Measurements from ENCODE around the gene WDR44. TPM values are rescaled to one million over a fixed set of nuclear protein-coding genes. Genes with fewer than 3 reads are reported as not detected.

The WDR44 gene
- total RNA-seq, 1 donor from 2014 or later: 22.1 TPM

DNA sequence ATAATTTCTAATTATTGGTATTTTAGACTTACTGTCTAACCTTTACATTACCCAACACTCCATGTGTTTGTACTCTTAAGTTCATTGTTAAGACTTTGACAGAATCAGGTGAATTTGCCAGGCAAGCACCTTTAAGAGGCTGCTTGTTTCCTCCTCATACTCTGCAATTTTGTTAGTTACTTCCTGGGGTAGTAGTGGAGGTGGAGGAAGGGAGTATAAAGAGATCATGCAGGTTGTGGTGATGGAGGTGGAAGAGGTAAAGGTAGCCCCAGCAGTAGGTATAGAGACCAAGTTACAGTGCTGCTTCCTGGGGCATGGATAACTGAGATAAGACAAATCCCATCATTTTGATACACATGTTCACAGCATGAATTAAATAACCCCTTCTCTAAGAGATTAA is 6.7 kb downstream of the WDR44 start:
- H3K4me3 ChIP-seq: no peak overlapping the region
- TF ChIP-seq POLR2A (IDR thresholded peaks at IDR 0.05): no peak
- TF ChIP-seq, protein P1, sequence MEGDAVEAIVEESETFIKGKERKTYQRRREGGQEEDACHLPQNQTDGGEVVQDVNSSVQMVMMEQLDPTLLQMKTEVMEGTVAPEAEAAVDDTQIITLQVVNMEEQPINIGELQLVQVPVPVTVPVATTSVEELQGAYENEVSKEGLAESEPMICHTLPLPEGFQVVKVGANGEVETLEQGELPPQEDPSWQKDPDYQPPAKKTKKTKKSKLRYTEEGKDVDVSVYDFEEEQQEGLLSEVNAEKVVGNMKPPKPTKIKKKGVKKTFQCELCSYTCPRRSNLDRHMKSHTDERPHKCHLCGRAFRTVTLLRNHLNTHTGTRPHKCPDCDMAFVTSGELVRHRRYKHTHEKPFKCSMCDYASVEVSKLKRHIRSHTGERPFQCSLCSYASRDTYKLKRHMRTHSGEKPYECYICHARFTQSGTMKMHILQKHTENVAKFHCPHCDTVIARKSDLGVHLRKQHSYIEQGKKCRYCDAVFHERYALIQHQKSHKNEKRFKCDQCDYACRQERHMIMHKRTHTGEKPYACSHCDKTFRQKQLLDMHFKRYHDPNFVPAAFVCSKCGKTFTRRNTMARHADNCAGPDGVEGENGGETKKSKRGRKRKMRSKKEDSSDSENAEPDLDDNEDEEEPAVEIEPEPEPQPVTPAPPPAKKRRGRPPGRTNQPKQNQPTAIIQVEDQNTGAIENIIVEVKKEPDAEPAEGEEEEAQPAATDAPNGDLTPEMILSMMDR (IDR thresholded peaks at IDR 0.05): no peak
- no peak for TF ChIP-seq POLR2AphosphoS5 (IDR thresholded peaks at IDR 0.05; ENCODE audit: insufficient read depth in 1 of 2, low read depth in 1 of 2)
- no peak for DNase-seq (ENCODE audit: extremely low spot score in 2 of 2)
- no peak overlapping the region for H3K27ac ChIP-seq
- no peaks in the 10 kb centered on the region for H3K27me3 ChIP-seq
- H3K4me1 ChIP-seq: peaks cover 23% of the 10 kb centered on the region
- H3K9me3 ChIP-seq: no peaks in the 10 kb centered on the region
- no peaks in the 10 kb centered on the region for H3K36me3 ChIP-seq
- intact Hi-C loops (cut with DNase I): no loop called here

DNA sequence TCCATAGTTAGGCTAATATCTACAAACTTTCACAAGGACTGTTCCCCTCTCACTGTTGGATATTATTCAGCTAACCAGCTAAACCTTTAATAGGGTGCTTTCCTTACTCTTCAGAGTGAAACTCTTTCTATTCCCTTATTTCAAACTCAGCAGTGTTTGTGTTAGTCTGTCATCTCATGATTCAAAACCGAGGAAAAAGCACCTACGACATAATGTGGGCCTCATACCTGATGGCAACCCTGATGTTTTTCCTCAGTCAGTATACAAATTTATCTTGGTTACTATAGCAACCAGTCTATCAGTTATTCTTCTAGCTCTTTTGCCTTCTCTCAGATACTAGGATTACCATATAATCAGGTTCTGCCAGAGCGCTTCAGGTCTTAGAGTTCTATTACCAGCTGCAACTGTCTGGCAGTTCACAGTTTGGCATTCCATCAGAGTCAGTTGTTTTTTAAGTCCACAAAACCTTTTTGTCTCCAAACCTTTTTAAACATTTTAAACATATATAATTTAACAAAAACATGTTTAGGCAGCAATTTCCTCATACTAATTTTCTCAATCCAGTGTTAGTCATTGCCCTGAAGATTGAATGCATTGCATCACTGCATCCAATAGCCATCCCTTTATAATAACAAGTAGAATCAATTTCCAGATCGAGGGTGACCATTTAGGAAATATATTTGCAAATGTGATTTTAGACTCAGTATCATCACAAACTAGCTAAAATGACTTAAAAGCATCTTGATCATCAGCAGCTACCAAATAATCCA is 7.4 kb downstream of the WDR44 start:
- intact Hi-C loops (cut with DNase I): no loop called here
- Histone ChIP-seq H3K27ac (no peak overlapping the region), H3K4me3 (no peak overlapping the region), H3K4me1 (peaks cover 20% of the 10 kb centered on the region), H3K27me3 (no peaks in the 10 kb centered on the region), H3K9me3 (no peaks in the 10 kb centered on the region), H3K36me3 (no peaks in the 10 kb centered on the region)
- TF ChIP-seq, protein P1 (IDR thresholded peaks at IDR 0.05): no peak
- TF ChIP-seq POLR2A (IDR thresholded peaks at IDR 0.05) (no peak), POLR2AphosphoS5 (IDR thresholded peaks at IDR 0.05; ENCODE audit: insufficient read depth in 1 of 2, low read depth in 1 of 2) (no peak)
- DNase-seq (ENCODE audit: extremely low spot score in 2 of 2): no peak

DNA sequence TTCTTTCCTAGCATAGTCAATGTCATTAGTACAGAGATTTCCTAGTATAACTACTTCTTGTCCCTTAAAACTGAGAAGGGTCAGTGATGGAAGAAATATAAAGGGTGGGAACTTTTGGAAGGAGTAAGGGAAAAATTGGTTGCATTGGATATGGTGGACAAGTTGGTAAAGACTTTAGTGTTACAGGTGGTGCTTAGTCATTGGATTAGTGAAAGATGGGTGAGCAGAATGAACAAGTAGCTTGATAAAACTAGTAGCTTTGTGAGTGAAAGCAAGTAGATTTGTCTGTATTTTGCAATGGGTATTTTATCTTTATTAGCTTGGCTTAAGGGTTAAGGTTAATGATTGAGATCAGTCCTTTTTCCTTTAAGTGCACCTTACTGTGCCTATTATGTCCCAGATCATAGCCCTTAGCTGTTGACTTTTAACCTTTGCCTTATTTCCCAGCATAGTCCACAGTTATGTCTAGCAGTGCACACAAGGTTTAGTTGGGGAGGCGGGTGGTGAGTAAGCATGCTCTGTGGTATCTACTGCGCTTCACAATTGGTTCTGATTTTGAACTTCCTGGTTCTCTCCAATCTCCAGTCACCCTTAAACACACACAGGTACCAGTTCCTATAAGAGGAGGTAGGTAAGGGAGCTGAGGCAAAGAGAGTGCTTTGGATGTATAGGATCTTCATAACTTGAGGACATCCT is 9.5 kb downstream of the WDR44 start:
- Histone ChIP-seq H3K9me3 (no peaks in the 10 kb centered on the region), H3K36me3 (no peaks in the 10 kb centered on the region), H3K4me3 (no peak overlapping the region), H3K27me3 (no peaks in the 10 kb centered on the region), H3K4me1 (peaks cover 13% of the 10 kb centered on the region), H3K27ac (no peak overlapping the region)
- intact Hi-C loops (cut with DNase I): no loop called here
- DNase-seq (ENCODE audit: extremely low spot score in 2 of 2): no peak
- TF ChIP-seq, protein P1 (IDR thresholded peaks at IDR 0.05): no peak
- TF ChIP-seq POLR2AphosphoS5 (IDR thresholded peaks at IDR 0.05; ENCODE audit: insufficient read depth in 1 of 2, low read depth in 1 of 2) (no peak), POLR2A (IDR thresholded peaks at IDR 0.05) (no peak)

DNA sequence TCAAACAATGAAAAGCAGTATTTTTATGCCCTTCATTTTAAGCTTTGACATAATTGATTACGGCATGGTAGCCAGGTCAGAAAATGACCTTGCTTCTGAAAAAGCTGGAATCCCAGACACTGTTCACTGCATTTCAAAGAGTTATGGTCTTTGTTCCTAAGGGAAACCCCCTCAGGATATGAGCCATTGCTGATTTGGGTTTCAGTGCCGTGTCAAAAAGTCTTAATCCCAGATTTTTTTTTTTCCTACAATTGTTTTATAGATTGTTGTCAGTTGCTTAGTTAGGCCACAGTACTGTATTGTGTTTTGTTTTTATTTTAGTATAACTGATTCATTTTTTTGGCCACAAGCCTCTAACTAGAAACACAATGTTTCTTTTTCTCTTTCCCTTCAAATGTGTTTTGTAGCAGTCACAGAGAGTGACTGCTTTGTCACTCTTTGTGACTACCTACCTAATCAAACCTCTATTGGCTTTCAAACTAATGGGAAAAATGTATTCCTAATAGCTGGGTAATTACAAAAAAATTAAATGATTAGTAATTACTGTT is 10.3 kb downstream of the WDR44 start:
- H3K27ac ChIP-seq: no peak overlapping the region
- no peak for DNase-seq (ENCODE audit: extremely low spot score in 2 of 2)
- intact Hi-C loops (cut with DNase I): no loop called here
- H3K9me3 ChIP-seq: no peaks in the 10 kb centered on the region
- H3K4me3 ChIP-seq: no peak overlapping the region
- no peak for TF ChIP-seq POLR2A (IDR thresholded peaks at IDR 0.05)
- TF ChIP-seq, protein P1 (IDR thresholded peaks at IDR 0.05): no peak
- no peak for TF ChIP-seq POLR2AphosphoS5 (IDR thresholded peaks at IDR 0.05; ENCODE audit: insufficient read depth in 1 of 2, low read depth in 1 of 2)
- H3K36me3 ChIP-seq: no peaks in the 10 kb centered on the region
- no peaks in the 10 kb centered on the region for H3K27me3 ChIP-seq
- H3K4me1 ChIP-seq: peaks cover 13% of the 10 kb centered on the region

All from vagina (tissue), 2 donors.